Spleen (tissue), 3 donors: ENCODE data around the gene SCYL1.

Experiments used
- POLR2A ChIP-seq, 3 donors: fragments of 450-650 bp; IDR thresholded peaks; one replicate each; pipeline ENCODE4 v1.5.1; 2017; ENCODE audit warnings: antibody characterized with exemption in 3 of 3, mild to moderate bottlenecking in 1 of 3
- POLR2AphosphoS5 ChIP-seq, 3 donors: sonication (generic); formaldehyde crosslinking; IDR thresholded peaks; one replicate each; pipeline ENCODE4 v1.5.1; 2017; ENCODE audit warnings: antibody characterized with exemption in 3 of 3

DNA sequence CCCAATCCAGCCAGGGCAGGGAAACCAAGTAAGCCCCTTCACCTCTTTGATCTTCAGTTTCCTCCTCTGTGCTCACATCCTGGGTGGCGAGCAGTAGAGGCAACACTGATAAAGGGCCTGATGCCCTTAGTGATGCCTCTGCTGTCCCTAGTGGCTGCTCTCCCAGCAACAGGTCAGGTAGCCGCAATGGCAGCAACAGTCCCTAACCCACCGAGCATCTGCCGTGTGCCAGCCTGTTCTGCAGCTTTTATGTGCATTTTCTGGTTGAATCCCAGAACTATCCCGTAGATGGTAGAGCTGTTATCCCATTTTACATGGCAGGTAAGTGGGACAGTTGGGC lies 5.2 kb downstream of the SCYL1 start:
- TF ChIP-seq POLR2AphosphoS5 (IDR thresholded peaks at IDR 0.05) = no peak
- TF ChIP-seq POLR2A (IDR thresholded peaks at IDR 0.05) = no peak
